Non-pigmented ciliary epithelial cell (primary cell): Measurements from ENCODE around the gene NXPH4.

Experiments used
- DNase-seq: peaks from one replicate; pipeline ENCODE4 v3.0.0-alpha.2; 2010; ENCODE audit warnings: low read depth

NXPH4 gene

GRCh38 chr12:57242691-57243454, 26.3 kb downstream of the NXPH4 start:
- DNase-seq: no peak

- no peak for DNase-seq
Measured at GRCh38 chr12:57243521-57244311, 27.1 kb downstream of the NXPH4 start.

GRCh38 chr12:57244312-57244696, 27.7 kb downstream of the NXPH4 start:
- DNase-seq: no peak

- no peak for DNase-seq
Measured at GRCh38 chr12:57247041-57247440, 30.4 kb downstream of the NXPH4 start.

- DNase-seq: no peak
Measured at GRCh38 chr12:57248934-57249742, 32.5 kb downstream of the NXPH4 start.

GRCh38 chr12:57250541-57250940, 33.9 kb downstream of the NXPH4 start:
- no peak for DNase-seq

- no peak for DNase-seq
Measured at GRCh38 chr12:57250956-57251355, 34.4 kb downstream of the NXPH4 start, which contains the start of gene STAC3. Gene STAC3, minus strand, starts transcription at chr12:57251187. Its CDS starts 1,551 bp downstream, at chr12:57249636.

- no peak for DNase-seq
Measured at GRCh38 chr12:57254506-57255280, 38.1 kb downstream of the NXPH4 start.

- DNase-seq: no peak
Measured at GRCh38 chr12:57255916-57256315, 39.3 kb downstream of the NXPH4 start.

- DNase-seq: no peak
Measured at GRCh38 chr12:57258977-57259970, 42.7 kb downstream of the NXPH4 start.

- no peak for DNase-seq
Measured at GRCh38 chr12:57260366-57260765, 43.8 kb downstream of the NXPH4 start.

- DNase-seq: no peak
Measured at GRCh38 chr12:57261428-57261865, 44.9 kb downstream of the NXPH4 start.

- no peak for DNase-seq
Measured at GRCh38 chr12:57262126-57262822, 45.7 kb downstream of the NXPH4 start.

- DNase-seq: no peak
Measured at GRCh38 chr12:57263096-57263495, 46.5 kb downstream of the NXPH4 start.

GRCh38 chr12:57266681-57267080, 50.1 kb downstream of the NXPH4 start:
- DNase-seq: no peak

GRCh38 chr12:57268264-57268663, 51.7 kb downstream of the NXPH4 start:
- DNase-seq: no peak

GRCh38 chr12:57270966-57271470, 54.4 kb downstream of the NXPH4 start:
- DNase-seq: no peak

GRCh38 chr12:57272337-57273151, 56.0 kb downstream of the NXPH4 start:
- no peak for DNase-seq

GRCh38 chr12:57273516-57273915, 56.9 kb downstream of the NXPH4 start:
- DNase-seq: no peak
